SK-N-SH (cell line): Measurements from ENCODE around the gene KCTD8. TPM values are rescaled to one million over a fixed set of nuclear protein-coding genes. Genes with fewer than 3 reads are reported as not detected.

Experiments used
- CTCF ChIA-PET: fragments of 300-600, 350-600 bp; formaldehyde crosslinking; extraction: SDS; loops from one replicate; lab custom pipeline; 2021; lab: Yijun Ruan, JAX
- POLR2A ChIA-PET: fragments of 350-600 bp; sonication (Branson Sonifier 250); formaldehyde crosslinking; extraction: SDS; loops from one replicate; lab custom pipeline; 2020; ENCODE audit warnings: antibody characterized with exemption, inconsistent platforms; lab: Yijun Ruan, JAX
- DNase-seq: peaks from one replicate; pipeline ENCODE4 v3.0.0; 2012
- H2AFZ ChIP-seq: fragments of 200-600 bp; sonication (generic); 2 replicates; pipeline ENCODE4 v1.8.1; 2016; ENCODE audit warnings: antibody characterized with exemption, mild to moderate bottlenecking, low read depth
- H3F3A ChIP-seq: fragments of 200-600 bp; sonication (generic); replicated peaks from 2 replicates; pipeline ENCODE3; 2016; ENCODE audit warnings: antibody characterized with exemption, mild to moderate bottlenecking; ENCODE audit not compliant: insufficient read depth
- H3K27ac ChIP-seq, 2 experiments: fragments of 200-500 bp in 1 of 2; fragments of 200-600 bp in 1 of 2; sonication (Bioruptor generic) in 1 of 2; sonication (generic), shearing (Covaris generic) in 1 of 2; 2 replicates each; pipeline versions ENCODE4 v1.5.1 to v1.6.1; 2014 to 2016; ENCODE audit warnings: low read depth in 2 of 2, inconsistent platforms in 1 of 2, low read length in 1 of 2, mild to moderate bottlenecking in 1 of 2, mixed read lengths in 1 of 2
- H3K27me3 ChIP-seq: fragments of 200-600 bp; sonication (generic), shearing (Covaris generic); 2 replicates; pipeline ENCODE4 v1.6.1; 2016; ENCODE audit warnings: mixed run types; ENCODE audit not compliant: insufficient read depth
- H3K36me3 ChIP-seq, 2 experiments: fragments of 200-500 bp in 1 of 2; fragments of 200-600 bp in 1 of 2; sonication (Bioruptor generic) in 1 of 2; sonication (generic) in 1 of 2; replicated peaks in 1 of 2; 2 replicates each; pipeline versions ENCODE3 to v1.5.1; 2014 to 2016; ENCODE audit warnings: low read length in 1 of 2, mild to moderate bottlenecking in 1 of 2; ENCODE audit not compliant: insufficient read depth in 2 of 2, control insufficient read depth in 1 of 2
- H3K4me1 ChIP-seq, 2 experiments: fragments of 200-500 bp in 1 of 2; fragments of 200-600 bp in 1 of 2; sonication (Bioruptor generic) in 1 of 2; sonication (generic), shearing (Covaris generic) in 1 of 2; 2 replicates each; pipeline versions ENCODE4 v1.5.1 to v1.6.1; 2014 to 2016; ENCODE audit warnings: low read depth in 1 of 2, low read length in 1 of 2, mixed run types in 1 of 2; ENCODE audit not compliant: insufficient read depth in 2 of 2, control insufficient read depth in 1 of 2
- H3K4me2 ChIP-seq: fragments of 200-600 bp; sonication (generic), shearing (Covaris generic); 2 replicates; pipeline ENCODE4 v1.6.1; 2017; ENCODE audit warnings: mixed run types
- H3K4me3 ChIP-seq, 2 experiments: fragments of 200-500 bp in 1 of 2; fragments of 200-600 bp in 1 of 2; sonication (Bioruptor generic) in 1 of 2; sonication (generic), shearing (Covaris generic) in 1 of 2; 2 replicates each; pipeline versions ENCODE4 v1.5.1 to v1.8.1; 2014 to 2016; ENCODE audit warnings: low read depth in 2 of 2, inconsistent platforms in 1 of 2, low read length in 1 of 2, mild to moderate bottlenecking in 1 of 2, mixed read lengths in 1 of 2, moderate library complexity in 1 of 2
- H3K79me2 ChIP-seq: fragments of 200-600 bp; sonication (generic); 2 replicates; pipeline ENCODE4 v1.8.1; 2017; ENCODE audit warnings: mild to moderate bottlenecking; ENCODE audit not compliant: insufficient read depth
- H3K9ac ChIP-seq: fragments of 200-600 bp; sonication (generic); 2 replicates; pipeline ENCODE4 v1.6.1; 2017; ENCODE audit warnings: mixed run types
- H3K9me2 ChIP-seq: fragments of 200-600 bp; sonication (generic); 2 replicates; pipeline ENCODE4 v1.6.1; 2017; ENCODE audit warnings: mixed run types
- H3K9me3 ChIP-seq: fragments of 200-600 bp; sonication (generic); 2 replicates; pipeline ENCODE4 v1.6.1; 2017; ENCODE audit warnings: mixed run types, mild to moderate bottlenecking, moderate library complexity
- H4K20me1 ChIP-seq: fragments of 200-600 bp; sonication (generic); 2 replicates; pipeline ENCODE4 v1.6.1; 2017; ENCODE audit warnings: mild to moderate bottlenecking, mixed run types; ENCODE audit not compliant: insufficient read depth
- CHD2 ChIP-seq: fragments of 150-350 bp; IDR thresholded peaks from 2 replicates; pipeline ENCODE4 v1.6.1; 2018; ENCODE audit warnings: low read length; ENCODE audit not compliant: partially characterized antibody
- ELF1 ChIP-seq: IDR thresholded peaks from 2 replicates; pipeline ENCODE4 v1.4.0; 2012
- EP300 ChIP-seq, 2 experiments: IDR thresholded peaks; 2 replicates each; pipeline versions ENCODE4 v1.4.0 to v1.6.1; 2012; ENCODE audit warnings: borderline replicate concordance in 1 of 2, low read depth in 1 of 2, low read length in 1 of 2
- EZH2phosphoT487 ChIP-seq: fragments of 200-600 bp; sonication (generic); IDR thresholded peaks from 2 replicates; pipeline ENCODE4 v1.6.1; 2017; ENCODE audit warnings: low read depth, mixed run types, mild to moderate bottlenecking, antibody characterized with exemption, moderate library complexity, borderline replicate concordance
- FOSL2 ChIP-seq: IDR thresholded peaks from 2 replicates; pipeline ENCODE4 v1.4.0; 2012; ENCODE audit warnings: low read depth, mild to moderate bottlenecking, moderate library complexity, borderline replicate concordance
- FOXJ3 ChIP-seq: sonication (generic); formaldehyde crosslinking; IDR thresholded peaks from 2 replicates; pipeline ENCODE4 v1.5.1; 2020; ENCODE audit warnings: mild to moderate bottlenecking, missing genetic modification reagents
- GATA2 ChIP-seq: sonication (generic); formaldehyde crosslinking; IDR thresholded peaks from 2 replicates; pipeline ENCODE4 v1.5.0; 2020; ENCODE audit warnings: mild to moderate bottlenecking, missing genetic modification reagents
- JUND ChIP-seq: IDR thresholded peaks from 2 replicates; pipeline ENCODE4 v1.4.0; 2012
- MEF2A ChIP-seq: IDR thresholded peaks from 2 replicates; pipeline ENCODE4 v1.4.0; 2012; ENCODE audit warnings: low read depth, borderline replicate concordance
- NRF1 ChIP-seq: IDR thresholded peaks from 2 replicates; pipeline ENCODE4 v1.6.1; 2012; ENCODE audit warnings: low read depth, mild to moderate bottlenecking, low read length
- RCOR1 ChIP-seq: fragments of 150-350 bp; IDR thresholded peaks from 2 replicates; pipeline ENCODE4 v1.6.1; 2017; ENCODE audit warnings: antibody characterized with exemption, low read length
- RFX5 ChIP-seq: IDR thresholded peaks from 2 replicates; pipeline ENCODE4 v1.6.1; 2012; ENCODE audit warnings: mild to moderate bottlenecking, improper control_type of control experiment, low read length
- RXRA ChIP-seq: IDR thresholded peaks from 2 replicates; pipeline ENCODE4 v1.4.0; 2012; ENCODE audit warnings: low read depth, mild to moderate bottlenecking, borderline replicate concordance
- SMC3 ChIP-seq: IDR thresholded peaks from 2 replicates; pipeline ENCODE4 v1.6.1; 2012; ENCODE audit warnings: low read depth, low read length, improper control_type of control experiment
- TAF1 ChIP-seq: IDR thresholded peaks from 2 replicates; pipeline ENCODE4 v1.6.1; 2012; ENCODE audit warnings: low read depth, mild to moderate bottlenecking, low read length, moderate library complexity, borderline replicate concordance
- TEAD4 ChIP-seq: IDR thresholded peaks from 2 replicates; pipeline ENCODE4 v1.4.0; 2012; ENCODE audit warnings: mild to moderate bottlenecking, borderline replicate concordance; ENCODE audit not compliant: insufficient read depth
- YY1 ChIP-seq: IDR thresholded peaks from 2 replicates; pipeline ENCODE4 v1.4.0; 2012; ENCODE audit warnings: low read depth, mild to moderate bottlenecking
- WGBS: methylation state at CpG from one replicate; pipeline ENCODE4 v1.1.6; 2017; ENCODE audit warnings: low lambda C conversion rate; 5-methylcytosine and 5-hydroxymethylcytosine counted together
- polyA plus RNA-seq, 3 experiments: library from polyadenylated mRNA; depleted of rRNA; stranded (reverse); fragments of >200 nt; gene quantifications; 2 replicates each; pipeline ENCODE4 v1.2.3, GENCODE V29; 2012
- TF ChIP-seq, protein P1 (sequence below): IDR thresholded peaks from 2 replicates; pipeline ENCODE4; 2012
- TF ChIP-seq, protein P2 (sequence below): IDR thresholded peaks from 2 replicates; pipeline ENCODE4 v1.4.0; 2012; ENCODE audit warnings: low read depth, borderline replicate concordance
- TF ChIP-seq, protein P3 (sequence below): IDR thresholded peaks from 2 replicates; pipeline ENCODE4 v1.6.1; 2012; ENCODE audit warnings: mild to moderate bottlenecking, low read depth, low read length, moderate library complexity
- TF ChIP-seq, protein P4 (sequence below): fragments of 150-350 bp; IDR thresholded peaks from 2 replicates; pipeline ENCODE4 v1.6.1; 2017; ENCODE audit warnings: antibody characterized with exemption, low read length, low read depth, borderline replicate concordance
- TF ChIP-seq, protein P5 (sequence below): fragments of 200-600 bp; sonication (generic); IDR thresholded peaks from 2 replicates; pipeline ENCODE4 v1.6.1; 2017; ENCODE audit warnings: antibody characterized with exemption, mild to moderate bottlenecking, moderate library complexity

Gene KCTD8
- polyA plus RNA-seq, 1 of the 3 experiments (the other 2 are of a cell fraction): not detected

DNA sequence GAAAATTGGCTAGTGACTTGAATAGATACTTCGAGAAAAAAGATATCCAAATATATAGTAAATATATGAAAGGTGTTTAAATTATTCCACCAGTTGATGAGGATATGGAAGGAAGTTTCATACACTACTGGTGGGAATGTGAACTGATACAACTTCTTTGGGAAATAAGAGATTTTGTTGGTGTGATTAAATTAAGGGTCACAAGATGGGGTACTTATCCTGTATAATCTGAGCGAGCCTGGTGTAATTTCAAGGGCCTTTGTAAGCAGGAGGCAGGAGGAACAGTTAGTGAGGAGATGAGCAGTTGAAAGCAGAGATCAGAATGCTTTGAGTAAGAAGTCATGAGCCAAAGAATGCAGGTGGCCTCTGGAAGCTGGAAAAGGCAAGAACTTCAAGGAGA is 192.2 kb downstream of the KCTD8 start:
- ChIA-PET POLR2A (no interaction called here), CTCF (no interaction called here)
- Histone ChIP-seq H3K9me2 (no peaks in the 10 kb centered on the region), H3K4me2 (no peak overlapping the region), H2AFZ (no peak overlapping the region), H3K4me1 (no peaks in the 10 kb centered on the region), H3K27me3 (no peaks in the 10 kb centered on the region), H3K36me3 (no peaks in the 10 kb centered on the region), H3K9me3 (no peaks in the 10 kb centered on the region), H3K4me3 (no peak overlapping the region), H3K79me2 (no peaks in the 10 kb centered on the region), H3K9ac (no peak overlapping the region), H3K27ac (no peak overlapping the region), H3F3A (no peaks in the 10 kb centered on the region), H4K20me1 (no peaks in the 10 kb centered on the region)
- WGBS: 0% methylated on average over 2 of the region's 2 CpGs
- TF ChIP-seq, protein P1, sequence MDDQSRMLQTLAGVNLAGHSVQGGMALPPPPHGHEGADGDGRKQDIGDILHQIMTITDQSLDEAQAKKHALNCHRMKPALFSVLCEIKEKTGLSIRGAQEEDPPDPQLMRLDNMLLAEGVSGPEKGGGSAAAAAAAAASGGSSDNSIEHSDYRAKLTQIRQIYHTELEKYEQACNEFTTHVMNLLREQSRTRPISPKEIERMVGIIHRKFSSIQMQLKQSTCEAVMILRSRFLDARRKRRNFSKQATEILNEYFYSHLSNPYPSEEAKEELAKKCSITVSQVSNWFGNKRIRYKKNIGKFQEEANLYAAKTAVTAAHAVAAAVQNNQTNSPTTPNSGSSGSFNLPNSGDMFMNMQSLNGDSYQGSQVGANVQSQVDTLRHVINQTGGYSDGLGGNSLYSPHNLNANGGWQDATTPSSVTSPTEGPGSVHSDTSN: no peak
- no peak for TF ChIP-seq RXRA
- TF ChIP-seq, protein P2, sequence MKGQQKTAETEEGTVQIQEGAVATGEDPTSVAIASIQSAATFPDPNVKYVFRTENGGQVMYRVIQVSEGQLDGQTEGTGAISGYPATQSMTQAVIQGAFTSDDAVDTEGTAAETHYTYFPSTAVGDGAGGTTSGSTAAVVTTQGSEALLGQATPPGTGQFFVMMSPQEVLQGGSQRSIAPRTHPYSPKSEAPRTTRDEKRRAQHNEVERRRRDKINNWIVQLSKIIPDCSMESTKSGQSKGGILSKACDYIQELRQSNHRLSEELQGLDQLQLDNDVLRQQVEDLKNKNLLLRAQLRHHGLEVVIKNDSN: no peak
- TF ChIP-seq FOSL2: no peak
- TF ChIP-seq YY1: no peak
- TF ChIP-seq CHD2: no peak
- TF ChIP-seq NRF1: no peak
- TF ChIP-seq MEF2A: no peak
- TF ChIP-seq RFX5: no peak
- no peak for TF ChIP-seq SMC3
- TF ChIP-seq GATA2 (CRISPR knock-in tag): no peak
- no peak for TF ChIP-seq EZH2phosphoT487
- no peak for TF ChIP-seq RCOR1
- TF ChIP-seq TAF1: no peak
- no peak for DNase-seq

DNA sequence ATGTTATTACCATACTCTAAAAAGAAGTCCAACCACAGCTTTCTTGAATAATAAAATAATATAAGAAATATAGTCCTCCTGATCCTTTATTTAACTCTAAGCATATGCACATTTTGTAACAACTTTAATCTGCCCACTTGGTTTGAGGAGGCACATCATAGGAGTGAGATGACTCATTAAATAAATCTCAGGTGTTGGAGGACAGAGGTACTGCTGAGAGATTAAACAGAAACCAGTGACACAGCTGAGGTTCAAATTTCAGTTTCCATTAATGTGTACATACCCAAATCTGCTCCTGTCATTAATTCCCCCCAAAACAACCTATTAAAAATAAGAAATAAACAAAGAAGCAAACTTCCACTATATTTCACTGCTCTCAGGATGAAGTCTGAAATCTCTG is 211.0 kb downstream of the KCTD8 start:
- POLR2A ChIA-PET: no interaction called here
- TF ChIP-seq JUND: no peak
- TF ChIP-seq FOXJ3 (CRISPR knock-in tag): no peak
- TF ChIP-seq, protein P3, sequence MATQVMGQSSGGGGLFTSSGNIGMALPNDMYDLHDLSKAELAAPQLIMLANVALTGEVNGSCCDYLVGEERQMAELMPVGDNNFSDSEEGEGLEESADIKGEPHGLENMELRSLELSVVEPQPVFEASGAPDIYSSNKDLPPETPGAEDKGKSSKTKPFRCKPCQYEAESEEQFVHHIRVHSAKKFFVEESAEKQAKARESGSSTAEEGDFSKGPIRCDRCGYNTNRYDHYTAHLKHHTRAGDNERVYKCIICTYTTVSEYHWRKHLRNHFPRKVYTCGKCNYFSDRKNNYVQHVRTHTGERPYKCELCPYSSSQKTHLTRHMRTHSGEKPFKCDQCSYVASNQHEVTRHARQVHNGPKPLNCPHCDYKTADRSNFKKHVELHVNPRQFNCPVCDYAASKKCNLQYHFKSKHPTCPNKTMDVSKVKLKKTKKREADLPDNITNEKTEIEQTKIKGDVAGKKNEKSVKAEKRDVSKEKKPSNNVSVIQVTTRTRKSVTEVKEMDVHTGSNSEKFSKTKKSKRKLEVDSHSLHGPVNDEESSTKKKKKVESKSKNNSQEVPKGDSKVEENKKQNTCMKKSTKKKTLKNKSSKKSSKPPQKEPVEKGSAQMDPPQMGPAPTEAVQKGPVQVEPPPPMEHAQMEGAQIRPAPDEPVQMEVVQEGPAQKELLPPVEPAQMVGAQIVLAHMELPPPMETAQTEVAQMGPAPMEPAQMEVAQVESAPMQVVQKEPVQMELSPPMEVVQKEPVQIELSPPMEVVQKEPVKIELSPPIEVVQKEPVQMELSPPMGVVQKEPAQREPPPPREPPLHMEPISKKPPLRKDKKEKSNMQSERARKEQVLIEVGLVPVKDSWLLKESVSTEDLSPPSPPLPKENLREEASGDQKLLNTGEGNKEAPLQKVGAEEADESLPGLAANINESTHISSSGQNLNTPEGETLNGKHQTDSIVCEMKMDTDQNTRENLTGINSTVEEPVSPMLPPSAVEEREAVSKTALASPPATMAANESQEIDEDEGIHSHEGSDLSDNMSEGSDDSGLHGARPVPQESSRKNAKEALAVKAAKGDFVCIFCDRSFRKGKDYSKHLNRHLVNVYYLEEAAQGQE: no peak
- no peak for TF ChIP-seq MEF2A
- no peak for TF ChIP-seq TEAD4
- TF ChIP-seq, protein P4, sequence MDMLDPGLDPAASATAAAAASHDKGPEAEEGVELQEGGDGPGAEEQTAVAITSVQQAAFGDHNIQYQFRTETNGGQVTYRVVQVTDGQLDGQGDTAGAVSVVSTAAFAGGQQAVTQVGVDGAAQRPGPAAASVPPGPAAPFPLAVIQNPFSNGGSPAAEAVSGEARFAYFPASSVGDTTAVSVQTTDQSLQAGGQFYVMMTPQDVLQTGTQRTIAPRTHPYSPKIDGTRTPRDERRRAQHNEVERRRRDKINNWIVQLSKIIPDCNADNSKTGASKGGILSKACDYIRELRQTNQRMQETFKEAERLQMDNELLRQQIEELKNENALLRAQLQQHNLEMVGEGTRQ: no peak
- no peak for TF ChIP-seq RCOR1
- no peak for TF ChIP-seq EP300 (IDR thresholded peaks at IDR 0.05; ENCODE audit: borderline replicate concordance in 1 of 2, low read depth in 1 of 2, low read length in 1 of 2)
- no peak for TF ChIP-seq SMC3
- TF ChIP-seq, protein P5, sequence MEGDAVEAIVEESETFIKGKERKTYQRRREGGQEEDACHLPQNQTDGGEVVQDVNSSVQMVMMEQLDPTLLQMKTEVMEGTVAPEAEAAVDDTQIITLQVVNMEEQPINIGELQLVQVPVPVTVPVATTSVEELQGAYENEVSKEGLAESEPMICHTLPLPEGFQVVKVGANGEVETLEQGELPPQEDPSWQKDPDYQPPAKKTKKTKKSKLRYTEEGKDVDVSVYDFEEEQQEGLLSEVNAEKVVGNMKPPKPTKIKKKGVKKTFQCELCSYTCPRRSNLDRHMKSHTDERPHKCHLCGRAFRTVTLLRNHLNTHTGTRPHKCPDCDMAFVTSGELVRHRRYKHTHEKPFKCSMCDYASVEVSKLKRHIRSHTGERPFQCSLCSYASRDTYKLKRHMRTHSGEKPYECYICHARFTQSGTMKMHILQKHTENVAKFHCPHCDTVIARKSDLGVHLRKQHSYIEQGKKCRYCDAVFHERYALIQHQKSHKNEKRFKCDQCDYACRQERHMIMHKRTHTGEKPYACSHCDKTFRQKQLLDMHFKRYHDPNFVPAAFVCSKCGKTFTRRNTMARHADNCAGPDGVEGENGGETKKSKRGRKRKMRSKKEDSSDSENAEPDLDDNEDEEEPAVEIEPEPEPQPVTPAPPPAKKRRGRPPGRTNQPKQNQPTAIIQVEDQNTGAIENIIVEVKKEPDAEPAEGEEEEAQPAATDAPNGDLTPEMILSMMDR: no peak
- TF ChIP-seq ELF1: no peak
- no peak for TF ChIP-seq RXRA
- no peak for TF ChIP-seq RFX5

More for the DNA sequence above, 211.0 kb downstream of the KCTD8 start:
- H3K4me1 ChIP-seq: no peaks in the 10 kb centered on the region
- no peaks in the 10 kb centered on the region for H3K27me3 ChIP-seq
- H3K4me2 ChIP-seq: no peak overlapping the region
- no peak for DNase-seq
- H3K9me3 ChIP-seq: no peaks in the 10 kb centered on the region
- no peak overlapping the region for H2AFZ ChIP-seq
- H3K79me2 ChIP-seq: no peaks in the 10 kb centered on the region
- no peak overlapping the region for H3K4me3 ChIP-seq
- no peaks in the 10 kb centered on the region for H3K36me3 ChIP-seq
- CTCF ChIA-PET: no interaction called here
- H4K20me1 ChIP-seq: no peaks in the 10 kb centered on the region
- no peaks in the 10 kb centered on the region for H3K9me2 ChIP-seq
- H3F3A ChIP-seq: no peaks in the 10 kb centered on the region
- H3K9ac ChIP-seq: no peak overlapping the region
- no peak overlapping the region for H3K27ac ChIP-seq
